ENCODE data around the gene IFNA6.

GRCh38 chr9:21324047-21324446, 26.6 kb downstream of the IFNA6 start:
- no peak for TF ChIP-seq REST (IDR thresholded peaks at IDR 0.05; ENCODE audit: borderline replicate concordance)
- TF ChIP-seq CTCF (IDR thresholded peaks at IDR 0.05; ENCODE audit: poor library complexity, severe bottlenecking): no peak
- no peak for TF ChIP-seq EZH2 (IDR thresholded peaks at IDR 0.05; ENCODE audit: borderline replicate concordance, insufficient read depth, low read length, poor library complexity, severe bottlenecking)
- TF ChIP-seq TAF1 (IDR thresholded peaks at IDR 0.05; ENCODE audit: low read depth): no peak
- TF ChIP-seq POLR2AphosphoS5 (IDR thresholded peaks at IDR 0.05): no peak

Measured in neural cell (in vitro differentiated cells).